ENCODE data around the gene SCYGR5. TPM values are rescaled to one million over a fixed set of nuclear protein-coding genes. Genes with fewer than 3 reads are reported as not detected.

The SCYGR5 gene
- total and polyA plus RNA-seq, 2 of the 8 experiments (the other 6 are each of a cell fraction or from before 2014, with no cell fraction given): not detected

GRCh38 chr2:227716501-227716900 is 49.9 kb downstream of the SCYGR5 start:
- H2BK120ac ChIP-seq (replicated peaks; ENCODE audit: low read depth, low read length): no peak overlapping the region

More at GRCh38 chr2:227716501-227716900, 49.9 kb downstream of the SCYGR5 start:
- H4K8ac ChIP-seq (ENCODE audit: extremely low read depth, insufficient read depth, low read length): no peak overlapping the region
- no peak overlapping the region for H3K14ac ChIP-seq (ENCODE audit: insufficient read length)
- H2BK15ac ChIP-seq (ENCODE audit: low read length): no peak overlapping the region
- TF ChIP-seq, protein P1, sequence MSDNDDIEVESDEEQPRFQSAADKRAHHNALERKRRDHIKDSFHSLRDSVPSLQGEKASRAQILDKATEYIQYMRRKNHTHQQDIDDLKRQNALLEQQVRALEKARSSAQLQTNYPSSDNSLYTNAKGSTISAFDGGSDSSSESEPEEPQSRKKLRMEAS (IDR thresholded peaks at IDR 0.05): no peak
- TF ChIP-seq RAD21 (IDR thresholded peaks at IDR 0.05 in 1 of 2, conservative IDR thresholded peaks at IDR 0.05 in 1 of 2; ENCODE audit: low read depth in 2 of 2, low read length in 2 of 2) (no peak), CREB1 (IDR thresholded peaks at IDR 0.05) (no peak), ASH2L (IDR thresholded peaks at IDR 0.05; ENCODE audit: low read length) (no peak), POU5F1 (IDR thresholded peaks at IDR 0.05; ENCODE audit: low read depth, low read length) (no peak), SP4 (IDR thresholded peaks at IDR 0.05; ENCODE audit: low read length) (no peak), TEAD4 (IDR thresholded peaks at IDR 0.05; ENCODE audit: low read depth, low read length) (no peak), SIX5 (IDR thresholded peaks at IDR 0.05; ENCODE audit: low read depth, low read length) (no peak), JUND (IDR thresholded peaks at IDR 0.05; ENCODE audit: low read length) (no peak)
- TF ChIP-seq, protein P2, sequence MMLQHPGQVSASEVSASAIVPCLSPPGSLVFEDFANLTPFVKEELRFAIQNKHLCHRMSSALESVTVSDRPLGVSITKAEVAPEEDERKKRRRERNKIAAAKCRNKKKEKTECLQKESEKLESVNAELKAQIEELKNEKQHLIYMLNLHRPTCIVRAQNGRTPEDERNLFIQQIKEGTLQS (IDR thresholded peaks at IDR 0.05; ENCODE audit: insufficient read depth, low read depth, low read length): no peak
- no peak overlapping the region for H3K4ac ChIP-seq (replicated peaks; ENCODE audit: insufficient read length, low read depth, low read length)
- no peak overlapping the region for H3K27ac ChIP-seq (ENCODE audit: low read depth, low read length)
- H3K4me3 ChIP-seq (ENCODE audit: extremely low read depth in 1 of 4, insufficient read depth in 2 of 4, low read depth in 3 of 4, low read length in 4 of 4): no peak overlapping the region
- H3K9me3 ChIP-seq (ENCODE audit: insufficient read depth in 2 of 2, low read depth in 1 of 2, low read length in 1 of 2): no peaks in the 10 kb centered on the region
- no peak for FAIRE-seq
- no peak overlapping the region for H3K18ac ChIP-seq (ENCODE audit: extremely low read depth, low read length)
- H3K4me2 ChIP-seq (ENCODE audit: insufficient read depth in 1 of 2, low read depth in 2 of 2, low read length in 2 of 2): no peak overlapping the region
- H4K91ac ChIP-seq (replicated peaks; ENCODE audit: insufficient read length, low read length): no peak overlapping the region
- DNase-seq (ENCODE audit: low read depth in 1 of 2, low spot score in 2 of 2): no peak
- H2BK5ac ChIP-seq (ENCODE audit: low read depth, low read length): no peak overlapping the region
- no peak overlapping the region for H2BK20ac ChIP-seq (ENCODE audit: low read length)
- no peaks in the 10 kb centered on the region for H4K20me1 ChIP-seq (replicated peaks in 1 of 2; ENCODE audit: control insufficient read depth in 1 of 2, insufficient read depth in 2 of 2, low read length in 2 of 2)
- H3K23ac ChIP-seq (ENCODE audit: insufficient read length): no peak overlapping the region
- peaks cover 0 to 4% (median under 1%) of the 10 kb centered on the region in 4 experiments; a peak in 3 of 7 replicates for H3K4me1 ChIP-seq (replicated peaks in 1 of 4; ENCODE audit: control insufficient read depth in 3 of 4, insufficient read depth in 4 of 4, low read length in 3 of 4)
- ChIA-PET CTCF (ENCODE audit: partially characterized antibody) (interaction anchor here (0.7 to 2.3 kb wide), 7 partner anchors 9 to 58 kb away, joined by 3 to 12 read pairs (median 4); no protein-coding TSS in a partner anchor), POLR2A (ENCODE audit: partially characterized antibody) (no interaction called here)
- no peaks in the 10 kb centered on the region for H3K79me1 ChIP-seq (ENCODE audit: low read depth, low read length)
- H3K27me3 ChIP-seq (replicated peaks in 1 of 4; ENCODE audit: control insufficient read depth in 3 of 4, extremely low read depth in 1 of 4, insufficient read depth in 3 of 4, low read length in 3 of 4): no peaks in the 10 kb centered on the region; a peak in 1 of 7 replicates
- no peak overlapping the region for H2AFZ ChIP-seq (ENCODE audit: low read length)
- WGBS, 2 experiments (ENCODE audit: extremely low coverage in 1 of 2, insufficient coverage in 1 of 2, insufficient read length in 1 of 2, insufficient replicate concordance in 2 of 2, low coverage in 1 of 2, low lambda C conversion rate in 2 of 2, missing lambda C conversion rate in 1 of 2): 97% methylated on average over 2 of the region's 2 CpGs; no CpG with 5 or more reads in 1 of the 2 experiments
- H4K5ac ChIP-seq (ENCODE audit: insufficient read length, low read depth, low read length): no peak overlapping the region
- no peaks in the 10 kb centered on the region for H3K79me2 ChIP-seq (ENCODE audit: control insufficient read depth in 1 of 2, insufficient read depth in 2 of 2, low read length in 2 of 2)
- no peaks in the 10 kb centered on the region for H3K36me3 ChIP-seq (ENCODE audit: control insufficient read depth in 2 of 4, insufficient read depth in 4 of 4, low read length in 3 of 4)
- H3K56ac ChIP-seq (replicated peaks; ENCODE audit: insufficient read length, low read depth, low read length): no peak overlapping the region
- H2BK12ac ChIP-seq (ENCODE audit: low read depth, low read length): no peak overlapping the region
- H3K23me2 ChIP-seq (ENCODE audit: low read depth, low read length): no peaks in the 10 kb centered on the region; the same call in 1 of the 2 replicates
- H3K9ac ChIP-seq (replicated peaks in 1 of 4; ENCODE audit: extremely low read depth in 1 of 4, low read depth in 3 of 4, low read length in 3 of 4): no peak overlapping the region
- no peak overlapping the region for H2AK5ac ChIP-seq (ENCODE audit: low read depth, low read length)
